ENCODE results near the gene IGF2BP3. TPM values are rescaled to one million over a fixed set of nuclear protein-coding genes. Genes with fewer than 3 reads are reported as not detected.
A peak's percentile ranks its signal among the peaks of the same experiment; 100 is the strongest.

The IGF2BP3 gene
- total RNA-seq, 1 experiment from 2014 or later: 11.7 TPM

GRCh38 chr7:23276947-23277346 is 193.3 kb downstream of the IGF2BP3 start:
- no peaks in the 10 kb centered on the region for H3F3A ChIP-seq (ENCODE audit: low read length, unreplicated experiment)
- H3K9ac ChIP-seq (ENCODE audit: low read length): no peak overlapping the region
- H3K36me3 ChIP-seq (ENCODE audit: low read depth, low read length): no peaks in the 10 kb centered on the region
- no peaks in the 10 kb centered on the region for H3K9me3 ChIP-seq (ENCODE audit: low read length)
- no TSS peak for BruUV-seq (replicated peaks)
- no peaks in the 10 kb centered on the region for H3K9me2 ChIP-seq (replicated peaks; ENCODE audit: low read length)
- no peak overlapping the region for H3K4me3 ChIP-seq (ENCODE audit: low read length)
- H2AFZ ChIP-seq (ENCODE audit: low read length): no peak overlapping the region
- DNase-seq (no peak), ATAC-seq (no peak)
- H3K4me1 ChIP-seq (ENCODE audit: insufficient read depth, low read length): peaks cover 9% of the 10 kb centered on the region
- intact Hi-C loops (cut with micrococcal nuclease): loop anchor here (1.0 to 2.0 kb wide), 4 partner anchors 72 to 268 kb away; no protein-coding TSS in a partner anchor
- H3K79me2 ChIP-seq (ENCODE audit: low read length): no peaks in the 10 kb centered on the region
- ChIA-PET POLR2A (ENCODE audit: unreplicated experiment) (no interaction called here), CTCF (no interaction called here)
- no peak overlapping the region for H3K27ac ChIP-seq (ENCODE audit: low read length)
- TF ChIP-seq, protein P1, sequence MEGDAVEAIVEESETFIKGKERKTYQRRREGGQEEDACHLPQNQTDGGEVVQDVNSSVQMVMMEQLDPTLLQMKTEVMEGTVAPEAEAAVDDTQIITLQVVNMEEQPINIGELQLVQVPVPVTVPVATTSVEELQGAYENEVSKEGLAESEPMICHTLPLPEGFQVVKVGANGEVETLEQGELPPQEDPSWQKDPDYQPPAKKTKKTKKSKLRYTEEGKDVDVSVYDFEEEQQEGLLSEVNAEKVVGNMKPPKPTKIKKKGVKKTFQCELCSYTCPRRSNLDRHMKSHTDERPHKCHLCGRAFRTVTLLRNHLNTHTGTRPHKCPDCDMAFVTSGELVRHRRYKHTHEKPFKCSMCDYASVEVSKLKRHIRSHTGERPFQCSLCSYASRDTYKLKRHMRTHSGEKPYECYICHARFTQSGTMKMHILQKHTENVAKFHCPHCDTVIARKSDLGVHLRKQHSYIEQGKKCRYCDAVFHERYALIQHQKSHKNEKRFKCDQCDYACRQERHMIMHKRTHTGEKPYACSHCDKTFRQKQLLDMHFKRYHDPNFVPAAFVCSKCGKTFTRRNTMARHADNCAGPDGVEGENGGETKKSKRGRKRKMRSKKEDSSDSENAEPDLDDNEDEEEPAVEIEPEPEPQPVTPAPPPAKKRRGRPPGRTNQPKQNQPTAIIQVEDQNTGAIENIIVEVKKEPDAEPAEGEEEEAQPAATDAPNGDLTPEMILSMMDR (conservative IDR thresholded peaks at IDR 0.05; ENCODE audit: low read depth, low read length): no peak
- TF ChIP-seq EZH2phosphoT487 (IDR thresholded peaks at IDR 0.05; ENCODE audit: borderline replicate concordance, low read length): no peak
- TF ChIP-seq EZH2 (IDR thresholded peaks at IDR 0.05; ENCODE audit: low read length, unreplicated experiment): no peak
- H3K4me2 ChIP-seq (ENCODE audit: low read length): no peak overlapping the region
- H3K27me3 ChIP-seq (ENCODE audit: low read length): no peaks in the 10 kb centered on the region
- no peaks in the 10 kb centered on the region for H4K20me1 ChIP-seq (ENCODE audit: low read length)

- H3K36me3 ChIP-seq (ENCODE audit: low read depth, low read length): no peaks in the 10 kb centered on the region
- H4K20me1 ChIP-seq (ENCODE audit: low read length): no peaks in the 10 kb centered on the region
- H3K9ac ChIP-seq (ENCODE audit: low read length): no peak overlapping the region
- ChIA-PET CTCF (interaction anchor here (0.7 kb wide), 1 partner anchor 73 kb away, joined by 4 read pairs; no protein-coding TSS in a partner anchor), POLR2A (ENCODE audit: unreplicated experiment) (no interaction called here)
- no TSS peak for BruUV-seq (replicated peaks)
- ATAC-seq: no peak
- intact Hi-C loops (cut with micrococcal nuclease): loop anchor here (2.0 kb wide), 1 partner anchor 72 kb away; no protein-coding TSS in a partner anchor
- H2AFZ ChIP-seq (ENCODE audit: low read length): no peak overlapping the region
- no peaks in the 10 kb centered on the region for H3F3A ChIP-seq (ENCODE audit: low read length, unreplicated experiment)
- peak; percentile 23 for DNase-seq
- no peak overlapping the region for H3K4me3 ChIP-seq (ENCODE audit: low read length)
- no peaks in the 10 kb centered on the region for H3K27me3 ChIP-seq (ENCODE audit: low read length)
- H3K79me2 ChIP-seq (ENCODE audit: low read length): no peaks in the 10 kb centered on the region
- H3K4me1 ChIP-seq (ENCODE audit: insufficient read depth, low read length): peaks cover 9% of the 10 kb centered on the region
- no peak for TF ChIP-seq EZH2 (IDR thresholded peaks at IDR 0.05; ENCODE audit: low read length, unreplicated experiment)
- TF ChIP-seq, protein P1 (conservative IDR thresholded peaks at IDR 0.05; ENCODE audit: low read depth, low read length): peak; percentile 34; the same call in 1 of the 2 replicates
- H3K27ac ChIP-seq (ENCODE audit: low read length): no peak overlapping the region
- H3K4me2 ChIP-seq (ENCODE audit: low read length): no peak overlapping the region
- no peaks in the 10 kb centered on the region for H3K9me3 ChIP-seq (ENCODE audit: low read length)
- no peaks in the 10 kb centered on the region for H3K9me2 ChIP-seq (replicated peaks; ENCODE audit: low read length)
These were observed 193.9 kb downstream of the IGF2BP3 start for GRCh38 chr7:23276376-23276775.

GRCh38 chr7:23275912-23276311 is 194.4 kb downstream of the IGF2BP3 start:
- ChIA-PET CTCF (interaction anchor here (0.6 to 0.7 kb wide), 2 partner anchors 74 to 996 kb away, joined by 4 to 5 read pairs; no protein-coding TSS in a partner anchor), POLR2A (ENCODE audit: unreplicated experiment) (no interaction called here)
- no peaks in the 10 kb centered on the region for H3K27me3 ChIP-seq (ENCODE audit: low read length)
- H3K9me3 ChIP-seq (ENCODE audit: low read length): no peaks in the 10 kb centered on the region
- H3K4me3 ChIP-seq (ENCODE audit: low read length): no peak overlapping the region
- H3K4me1 ChIP-seq (ENCODE audit: insufficient read depth, low read length): peaks cover 9% of the 10 kb centered on the region
- no peak for DNase-seq
- H4K20me1 ChIP-seq (ENCODE audit: low read length): no peaks in the 10 kb centered on the region
- H3K79me2 ChIP-seq (ENCODE audit: low read length): no peaks in the 10 kb centered on the region
- H3F3A ChIP-seq (ENCODE audit: low read length, unreplicated experiment): no peaks in the 10 kb centered on the region
- intact Hi-C loops (cut with micrococcal nuclease): loop anchor here (2.0 kb wide), 1 partner anchor 73 kb away; no protein-coding TSS in a partner anchor
- H3K9ac ChIP-seq (ENCODE audit: low read length): no peak overlapping the region
- H3K9me2 ChIP-seq (replicated peaks; ENCODE audit: low read length): no peaks in the 10 kb centered on the region
- TF ChIP-seq EZH2phosphoT487 (IDR thresholded peaks at IDR 0.05; ENCODE audit: borderline replicate concordance, low read length) (no peak), EZH2 (IDR thresholded peaks at IDR 0.05; ENCODE audit: low read length, unreplicated experiment) (no peak)
- H2AFZ ChIP-seq (ENCODE audit: low read length): no peak overlapping the region
- H3K4me2 ChIP-seq (ENCODE audit: low read length): no peak overlapping the region
- H3K36me3 ChIP-seq (ENCODE audit: low read depth, low read length): no peaks in the 10 kb centered on the region
- H3K27ac ChIP-seq (ENCODE audit: low read length): no peak overlapping the region
- ATAC-seq: no peak
- no TSS peak for BruUV-seq (replicated peaks)
